ENCODE data around the gene ACTMAP. TPM values are rescaled to one million over a fixed set of nuclear protein-coding genes. Genes with fewer than 3 reads are reported as not detected.

The ACTMAP gene
- total RNA-seq, 1 experiment from 2014 or later: 16.8 TPM

DNA sequence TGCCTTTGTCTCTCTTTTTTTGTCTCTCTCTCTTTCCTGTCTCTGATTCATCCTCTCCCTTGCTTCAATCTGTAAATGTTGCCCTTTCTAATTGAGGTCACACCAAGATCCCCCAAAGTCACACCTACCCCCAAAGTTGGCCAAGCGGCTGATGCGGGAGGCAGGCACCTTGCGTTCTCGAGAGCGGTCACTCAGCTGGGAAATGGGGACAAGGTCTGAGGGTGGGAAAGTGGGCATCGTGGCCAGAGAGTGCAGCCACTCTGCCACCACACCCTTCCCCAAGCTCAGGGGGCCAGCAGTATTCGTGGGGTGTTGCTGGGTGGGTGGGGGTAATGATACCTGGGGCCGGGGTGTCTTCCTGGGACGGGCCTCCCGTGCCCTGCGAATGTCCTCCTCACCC lies 36.3 kb downstream of the ACTMAP start:
- H3K9ac ChIP-seq (ENCODE audit: low read length): peak overlapping the region; percentile 95
- no TSS peak for BruUV-seq (replicated peaks)
- H2AFZ ChIP-seq (ENCODE audit: low read depth, low read length, poor library complexity, severe bottlenecking): no peak overlapping the region
- no peak overlapping the region; the same call in 1 of the 2 replicates for H3K27ac ChIP-seq (ENCODE audit: low read depth, low read length)
- ATAC-seq (no peak), DNase-seq (ENCODE audit: low read depth, low spot score) (no peak)
- H3K9me3 ChIP-seq (ENCODE audit: control insufficient read depth in 1 of 2, insufficient read depth in 1 of 2, low read depth in 1 of 2, low read length in 2 of 2): no peaks in the 10 kb centered on the region
- H3K36me3 ChIP-seq (ENCODE audit: control insufficient read depth in 1 of 2, insufficient read depth in 2 of 2, low read length in 2 of 2): peaks cover under 1 to 8% of the 10 kb centered on the region in 2 experiments; a peak in 3 of 4 replicates
- H3K4me1 ChIP-seq (ENCODE audit: control insufficient read depth in 1 of 2, insufficient read depth in 2 of 2, low read length in 2 of 2): peaks cover 4 to 43% of the 10 kb centered on the region in 2 experiments; a peak in 3 of 4 replicates
- peaks cover 22% of the 10 kb centered on the region for H3K79me2 ChIP-seq (ENCODE audit: insufficient read depth, low read length)
- CTCF ChIA-PET: no interaction called here
- POLR2A ChIA-PET: no interaction called here
- TF ChIP-seq, protein P1, sequence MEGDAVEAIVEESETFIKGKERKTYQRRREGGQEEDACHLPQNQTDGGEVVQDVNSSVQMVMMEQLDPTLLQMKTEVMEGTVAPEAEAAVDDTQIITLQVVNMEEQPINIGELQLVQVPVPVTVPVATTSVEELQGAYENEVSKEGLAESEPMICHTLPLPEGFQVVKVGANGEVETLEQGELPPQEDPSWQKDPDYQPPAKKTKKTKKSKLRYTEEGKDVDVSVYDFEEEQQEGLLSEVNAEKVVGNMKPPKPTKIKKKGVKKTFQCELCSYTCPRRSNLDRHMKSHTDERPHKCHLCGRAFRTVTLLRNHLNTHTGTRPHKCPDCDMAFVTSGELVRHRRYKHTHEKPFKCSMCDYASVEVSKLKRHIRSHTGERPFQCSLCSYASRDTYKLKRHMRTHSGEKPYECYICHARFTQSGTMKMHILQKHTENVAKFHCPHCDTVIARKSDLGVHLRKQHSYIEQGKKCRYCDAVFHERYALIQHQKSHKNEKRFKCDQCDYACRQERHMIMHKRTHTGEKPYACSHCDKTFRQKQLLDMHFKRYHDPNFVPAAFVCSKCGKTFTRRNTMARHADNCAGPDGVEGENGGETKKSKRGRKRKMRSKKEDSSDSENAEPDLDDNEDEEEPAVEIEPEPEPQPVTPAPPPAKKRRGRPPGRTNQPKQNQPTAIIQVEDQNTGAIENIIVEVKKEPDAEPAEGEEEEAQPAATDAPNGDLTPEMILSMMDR (IDR thresholded peaks at IDR 0.05 in 2 of 3, conservative IDR thresholded peaks at IDR 0.05 in 1 of 3; ENCODE audit: borderline replicate concordance in 1 of 3, insufficient read depth in 1 of 3, low read depth in 2 of 3, low read length in 2 of 3): no peak
- TF ChIP-seq SP1 (IDR thresholded peaks at IDR 0.05; ENCODE audit: low read depth) (no peak), SIN3A (IDR thresholded peaks at IDR 0.05; ENCODE audit: low read depth) (no peak), RAD21 (IDR thresholded peaks at IDR 0.05; ENCODE audit: low read depth) (no peak), SRF (IDR thresholded peaks at IDR 0.05; ENCODE audit: low read depth) (no peak), CBX3 (IDR thresholded peaks at IDR 0.05; ENCODE audit: low read depth) (no peak), ELF1 (IDR thresholded peaks at IDR 0.05; ENCODE audit: borderline replicate concordance, low read depth) (no peak), ZNF274 (IDR thresholded peaks at IDR 0.05; ENCODE audit: low read depth, low read length) (no peak), TCF7L2 (IDR thresholded peaks at IDR 0.05; ENCODE audit: borderline replicate concordance, extremely low read depth, insufficient read depth, insufficient read length) (no peak), ZFX (IDR thresholded peaks at IDR 0.05) (no peak), EGR1 (IDR thresholded peaks at IDR 0.05; ENCODE audit: low read depth) (no peak), POLR2AphosphoS5 (IDR thresholded peaks at IDR 0.05; ENCODE audit: low read depth, low read length) (no peak), YY1 (IDR thresholded peaks at IDR 0.05; ENCODE audit: extremely low read depth, insufficient replicate concordance, low read depth, low read length) (no peak), POLR2A (IDR thresholded peaks at IDR 0.05; ENCODE audit: borderline replicate concordance, extremely low read depth, insufficient read depth, insufficient read length) (no peak), CEBPB (IDR thresholded peaks at IDR 0.05; ENCODE audit: low read depth) (no peak)
- TF ChIP-seq, protein P2, sequence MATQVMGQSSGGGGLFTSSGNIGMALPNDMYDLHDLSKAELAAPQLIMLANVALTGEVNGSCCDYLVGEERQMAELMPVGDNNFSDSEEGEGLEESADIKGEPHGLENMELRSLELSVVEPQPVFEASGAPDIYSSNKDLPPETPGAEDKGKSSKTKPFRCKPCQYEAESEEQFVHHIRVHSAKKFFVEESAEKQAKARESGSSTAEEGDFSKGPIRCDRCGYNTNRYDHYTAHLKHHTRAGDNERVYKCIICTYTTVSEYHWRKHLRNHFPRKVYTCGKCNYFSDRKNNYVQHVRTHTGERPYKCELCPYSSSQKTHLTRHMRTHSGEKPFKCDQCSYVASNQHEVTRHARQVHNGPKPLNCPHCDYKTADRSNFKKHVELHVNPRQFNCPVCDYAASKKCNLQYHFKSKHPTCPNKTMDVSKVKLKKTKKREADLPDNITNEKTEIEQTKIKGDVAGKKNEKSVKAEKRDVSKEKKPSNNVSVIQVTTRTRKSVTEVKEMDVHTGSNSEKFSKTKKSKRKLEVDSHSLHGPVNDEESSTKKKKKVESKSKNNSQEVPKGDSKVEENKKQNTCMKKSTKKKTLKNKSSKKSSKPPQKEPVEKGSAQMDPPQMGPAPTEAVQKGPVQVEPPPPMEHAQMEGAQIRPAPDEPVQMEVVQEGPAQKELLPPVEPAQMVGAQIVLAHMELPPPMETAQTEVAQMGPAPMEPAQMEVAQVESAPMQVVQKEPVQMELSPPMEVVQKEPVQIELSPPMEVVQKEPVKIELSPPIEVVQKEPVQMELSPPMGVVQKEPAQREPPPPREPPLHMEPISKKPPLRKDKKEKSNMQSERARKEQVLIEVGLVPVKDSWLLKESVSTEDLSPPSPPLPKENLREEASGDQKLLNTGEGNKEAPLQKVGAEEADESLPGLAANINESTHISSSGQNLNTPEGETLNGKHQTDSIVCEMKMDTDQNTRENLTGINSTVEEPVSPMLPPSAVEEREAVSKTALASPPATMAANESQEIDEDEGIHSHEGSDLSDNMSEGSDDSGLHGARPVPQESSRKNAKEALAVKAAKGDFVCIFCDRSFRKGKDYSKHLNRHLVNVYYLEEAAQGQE (IDR thresholded peaks at IDR 0.05; ENCODE audit: low read depth): no peak
- TF ChIP-seq, protein P3, sequence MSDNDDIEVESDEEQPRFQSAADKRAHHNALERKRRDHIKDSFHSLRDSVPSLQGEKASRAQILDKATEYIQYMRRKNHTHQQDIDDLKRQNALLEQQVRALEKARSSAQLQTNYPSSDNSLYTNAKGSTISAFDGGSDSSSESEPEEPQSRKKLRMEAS (IDR thresholded peaks at IDR 0.05): no peak
- TF ChIP-seq, protein P4, sequence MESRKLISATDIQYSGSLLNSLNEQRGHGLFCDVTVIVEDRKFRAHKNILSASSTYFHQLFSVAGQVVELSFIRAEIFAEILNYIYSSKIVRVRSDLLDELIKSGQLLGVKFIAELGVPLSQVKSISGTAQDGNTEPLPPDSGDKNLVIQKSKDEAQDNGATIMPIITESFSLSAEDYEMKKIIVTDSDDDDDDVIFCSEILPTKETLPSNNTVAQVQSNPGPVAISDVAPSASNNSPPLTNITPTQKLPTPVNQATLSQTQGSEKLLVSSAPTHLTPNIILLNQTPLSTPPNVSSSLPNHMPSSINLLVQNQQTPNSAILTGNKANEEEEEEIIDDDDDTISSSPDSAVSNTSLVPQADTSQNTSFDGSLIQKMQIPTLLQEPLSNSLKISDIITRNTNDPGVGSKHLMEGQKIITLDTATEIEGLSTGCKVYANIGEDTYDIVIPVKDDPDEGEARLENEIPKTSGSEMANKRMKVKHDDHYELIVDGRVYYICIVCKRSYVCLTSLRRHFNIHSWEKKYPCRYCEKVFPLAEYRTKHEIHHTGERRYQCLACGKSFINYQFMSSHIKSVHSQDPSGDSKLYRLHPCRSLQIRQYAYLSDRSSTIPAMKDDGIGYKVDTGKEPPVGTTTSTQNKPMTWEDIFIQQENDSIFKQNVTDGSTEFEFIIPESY (IDR thresholded peaks at IDR 0.05; ENCODE audit: extremely low read depth, insufficient replicate concordance, low read length): no peak
- intact Hi-C loops (cut with micrococcal nuclease): no loop called here
- H3K4me2 ChIP-seq (ENCODE audit: low read length): peak overlapping the region; percentile 97
- RAD21 ChIA-PET (ENCODE audit: low non-redundant PET in 1 of 2, low total read pairs in 2 of 2, uncharacterized antibody in 2 of 2, unreplicated experiment in 2 of 2): interaction anchor here in 1 of 2 experiments (0.6 kb wide), 1 partner anchor 53 kb away, joined by 3 read pairs; no protein-coding TSS in a partner anchor
- no peaks in the 10 kb centered on the region for H3K9me2 ChIP-seq (ENCODE audit: insufficient read depth)
- no peaks in the 10 kb centered on the region for H4K20me1 ChIP-seq (ENCODE audit: insufficient read depth)
- H3K27me3 ChIP-seq (ENCODE audit: insufficient read depth, low read length): no peaks in the 10 kb centered on the region
- H3K4me3 ChIP-seq (replicated peaks in 1 of 2; ENCODE audit: low read depth in 1 of 2, low read length in 2 of 2): peak overlapping the region; percentile 63 to 84; a peak in 2 of 4 replicates
